Activated CD4-positive, alpha-beta T cell treated with anti-CD3 and anti-CD28 coated beads for 4 hours (primary cell): ENCODE data around the gene MIEF2.

Source experiments
- DNase-seq, 2 donors: peaks; one replicate each; pipeline ENCODE4 v3.0.0-alpha.2; 2020

MIEF2 gene

DNA sequence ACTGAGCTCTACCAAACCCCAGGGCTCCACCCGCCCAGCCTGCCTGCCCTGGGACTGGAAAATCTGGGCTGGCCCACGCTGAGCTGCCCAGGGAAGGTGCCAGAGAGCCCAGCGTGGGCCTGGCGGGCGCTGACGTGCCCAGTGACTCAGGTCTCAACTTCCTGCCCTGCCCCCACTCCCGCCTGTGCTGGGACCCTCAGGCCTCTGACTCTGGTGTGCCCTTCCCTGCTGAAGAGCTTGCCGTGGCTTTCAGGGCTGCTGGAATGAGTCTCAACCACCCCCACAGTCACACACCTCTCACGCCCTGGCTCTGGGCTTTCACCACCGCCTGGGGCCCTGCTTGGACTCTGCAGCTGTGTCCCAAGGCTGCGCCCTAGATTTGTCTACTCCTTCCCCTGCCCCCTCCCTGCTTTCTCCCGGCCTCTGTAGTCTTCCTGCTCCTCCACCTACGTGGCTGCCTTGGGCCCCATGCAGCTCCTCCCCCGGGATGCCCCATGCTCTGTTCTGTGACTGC lies 24.7 kb upstream of the MIEF2 start:
- no peak for DNase-seq

DNA sequence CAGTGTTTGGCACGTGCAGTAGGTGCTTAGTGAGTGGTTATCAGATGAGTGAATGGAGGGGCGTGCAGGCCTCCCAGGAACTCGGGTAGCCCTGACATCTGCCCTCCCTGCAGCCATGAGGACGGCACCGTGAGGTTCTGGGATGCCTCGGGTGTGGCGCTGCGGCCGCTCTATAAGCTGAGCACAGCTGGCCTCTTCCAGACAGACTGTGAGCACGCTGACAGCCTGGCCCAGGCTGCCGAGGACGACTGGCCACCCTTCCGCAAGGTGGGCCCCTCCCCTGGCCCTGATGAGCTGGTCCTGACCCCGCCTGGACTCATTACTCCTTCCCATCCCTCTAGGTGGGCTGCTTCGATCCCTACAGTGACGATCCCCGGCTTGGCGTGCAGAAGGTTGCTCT lies 24.0 kb upstream of the MIEF2 start:
- no peak for DNase-seq

DNA sequence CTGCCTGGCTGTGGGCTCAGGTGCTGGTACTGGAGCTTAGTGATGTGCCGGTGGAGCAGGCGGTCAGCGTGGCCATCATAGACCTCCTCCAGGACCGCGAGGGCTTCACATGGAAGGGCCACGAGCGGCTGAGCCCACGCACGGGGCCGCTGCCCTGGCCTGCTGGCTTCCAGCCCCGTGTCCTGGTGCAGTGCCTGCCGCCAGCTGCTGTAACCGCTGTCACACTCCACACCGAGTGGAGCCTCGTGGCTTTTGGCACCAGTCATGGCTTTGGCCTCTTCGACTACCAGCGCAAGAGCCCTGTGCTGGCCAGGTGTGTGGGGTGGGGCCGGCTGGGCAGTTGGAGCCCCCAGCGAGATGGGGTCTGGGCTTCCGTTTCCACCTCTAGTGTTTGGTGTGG lies 23.0 kb upstream of the MIEF2 start:
- no peak for DNase-seq

DNA sequence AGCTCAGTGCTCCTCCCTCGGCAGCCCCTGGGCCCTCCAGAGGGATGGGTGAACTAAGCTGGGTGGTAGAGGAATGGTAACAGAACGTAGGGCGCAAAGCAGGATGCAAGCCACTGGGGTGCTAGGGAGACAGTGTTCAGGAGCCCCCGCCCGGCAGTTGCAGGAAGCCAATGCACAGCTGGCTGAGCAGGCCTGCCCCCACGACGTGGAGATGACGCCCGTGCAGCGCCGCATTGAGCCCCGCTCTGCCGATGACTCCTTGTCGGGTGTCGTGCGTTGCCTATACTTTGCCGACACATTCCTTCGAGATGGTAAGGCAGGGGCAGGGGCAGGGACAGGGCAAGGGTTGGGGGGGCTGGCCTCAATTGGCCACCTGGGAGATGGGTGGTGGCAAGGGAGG lies 22.2 kb upstream of the MIEF2 start:
- DNase-seq, result no peak

DNA sequence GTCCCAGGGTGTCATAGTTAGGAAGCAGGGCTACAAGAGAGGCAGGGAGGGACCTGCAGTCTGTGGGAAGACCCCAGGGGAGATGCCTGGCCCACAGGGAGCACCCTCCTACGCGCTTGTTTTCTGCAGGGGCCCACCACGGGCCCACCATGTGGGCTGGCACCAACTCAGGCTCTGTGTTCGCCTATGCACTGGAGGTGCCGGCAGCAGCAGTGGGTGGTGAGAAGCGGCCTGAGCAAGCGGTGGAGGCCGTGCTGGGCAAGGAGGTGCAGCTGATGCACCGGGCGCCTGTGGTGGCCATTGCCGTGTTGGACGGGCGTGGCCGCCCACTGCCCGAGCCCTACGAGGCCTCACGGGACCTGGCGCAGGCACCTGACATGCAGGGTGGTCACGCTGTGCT lies 20.0 kb upstream of the MIEF2 start:
- no peak for DNase-seq

DNA sequence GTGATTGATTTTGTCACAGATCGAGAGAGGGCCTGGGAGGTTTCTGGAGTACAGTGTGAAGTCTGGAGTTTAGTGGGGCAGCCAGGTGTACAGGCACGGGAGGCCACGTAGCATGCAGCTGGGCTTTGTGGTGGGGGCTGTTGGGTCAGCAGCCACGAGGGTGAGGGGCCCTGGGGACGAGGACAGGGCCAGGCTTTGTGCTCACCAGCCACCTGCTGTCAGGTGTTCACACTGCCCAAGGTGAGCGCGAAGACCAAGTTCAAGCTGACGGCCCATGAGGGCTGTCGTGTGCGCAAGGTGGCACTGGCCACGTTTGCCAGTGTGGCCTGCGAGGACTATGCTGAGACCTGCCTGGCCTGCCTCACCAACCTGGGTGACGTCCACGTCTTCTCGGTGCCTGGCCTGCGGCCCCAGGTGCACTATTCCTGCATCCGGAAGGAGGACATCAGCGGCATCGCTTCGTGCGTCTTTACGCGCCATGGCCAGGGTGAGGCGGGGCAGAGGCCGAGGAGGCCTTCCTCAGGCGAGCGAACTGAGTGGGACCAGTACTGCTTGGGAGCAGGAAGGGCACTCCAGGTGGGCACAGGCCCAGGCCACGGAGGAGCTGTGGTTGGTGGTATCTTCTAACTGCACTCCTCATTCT lies 19.1 kb upstream of the MIEF2 start:
- DNase-seq, result no peak

DNA sequence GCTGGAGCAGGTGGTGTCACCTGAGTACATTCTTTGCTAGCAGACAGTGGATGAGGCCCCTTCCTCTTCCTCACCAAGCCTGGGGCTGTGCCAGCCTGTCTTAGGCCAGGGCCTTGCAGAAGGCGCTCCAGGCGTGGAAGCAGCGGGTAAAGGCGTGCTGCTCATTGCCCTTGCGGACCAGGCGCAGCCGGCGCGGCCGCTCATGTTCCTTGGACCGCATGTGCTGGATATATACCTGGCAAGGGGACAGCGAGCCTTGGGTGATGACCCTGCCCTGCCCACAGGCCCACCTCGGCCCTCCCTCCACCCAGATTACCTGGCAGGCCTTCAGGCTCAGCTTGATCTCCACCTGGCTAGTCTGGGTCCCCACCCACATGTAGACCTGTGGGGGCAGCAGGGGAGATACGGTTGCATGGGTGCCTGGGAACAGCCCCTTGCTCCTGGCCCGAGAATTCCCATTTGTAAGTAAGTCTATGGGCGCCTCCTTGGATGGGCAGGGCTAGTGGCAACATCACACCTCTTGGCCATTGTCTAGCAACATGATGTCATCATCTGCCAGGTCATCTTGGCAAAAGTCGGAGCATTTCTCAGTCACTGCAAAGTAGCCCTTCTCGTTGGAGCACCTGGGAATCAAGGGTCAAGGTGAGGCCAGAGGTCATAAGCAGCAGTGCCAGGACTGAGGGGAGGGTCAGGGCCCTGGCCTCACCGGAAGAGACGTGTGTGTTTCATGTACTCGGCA lies 15.3 kb upstream of the MIEF2 start:
- no peak for DNase-seq

DNA sequence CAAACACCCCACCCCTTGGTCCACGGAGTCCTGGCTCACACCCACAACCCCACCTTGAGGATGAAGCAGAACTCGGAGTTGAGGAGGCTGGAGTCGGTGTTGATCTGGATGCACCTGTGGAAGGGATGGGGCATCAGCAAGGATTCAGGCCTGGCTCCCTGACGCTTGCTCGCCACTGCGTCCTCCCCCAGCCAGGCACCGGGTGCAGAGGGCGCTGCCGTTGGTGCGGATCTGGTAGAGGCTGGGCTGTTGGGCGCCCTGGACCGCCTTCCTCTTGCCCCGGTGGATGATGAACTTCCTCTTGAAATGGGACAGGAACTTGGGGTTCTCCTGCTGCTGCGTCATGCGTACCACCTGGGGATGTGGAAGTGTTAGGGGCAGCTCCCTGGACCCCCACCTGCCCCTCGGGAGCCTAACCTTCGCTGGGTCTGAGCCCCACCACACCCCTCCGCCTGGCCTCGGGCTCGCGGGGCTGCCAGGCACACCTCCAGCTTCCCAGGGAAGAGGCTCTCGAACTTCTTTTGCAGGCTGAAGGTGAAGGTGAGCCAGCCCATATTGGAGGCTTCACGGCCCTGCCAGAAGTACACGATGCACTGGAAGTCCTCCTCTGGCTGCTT lies 14.2 kb upstream of the MIEF2 start:
- DNase-seq, result no peak

DNA sequence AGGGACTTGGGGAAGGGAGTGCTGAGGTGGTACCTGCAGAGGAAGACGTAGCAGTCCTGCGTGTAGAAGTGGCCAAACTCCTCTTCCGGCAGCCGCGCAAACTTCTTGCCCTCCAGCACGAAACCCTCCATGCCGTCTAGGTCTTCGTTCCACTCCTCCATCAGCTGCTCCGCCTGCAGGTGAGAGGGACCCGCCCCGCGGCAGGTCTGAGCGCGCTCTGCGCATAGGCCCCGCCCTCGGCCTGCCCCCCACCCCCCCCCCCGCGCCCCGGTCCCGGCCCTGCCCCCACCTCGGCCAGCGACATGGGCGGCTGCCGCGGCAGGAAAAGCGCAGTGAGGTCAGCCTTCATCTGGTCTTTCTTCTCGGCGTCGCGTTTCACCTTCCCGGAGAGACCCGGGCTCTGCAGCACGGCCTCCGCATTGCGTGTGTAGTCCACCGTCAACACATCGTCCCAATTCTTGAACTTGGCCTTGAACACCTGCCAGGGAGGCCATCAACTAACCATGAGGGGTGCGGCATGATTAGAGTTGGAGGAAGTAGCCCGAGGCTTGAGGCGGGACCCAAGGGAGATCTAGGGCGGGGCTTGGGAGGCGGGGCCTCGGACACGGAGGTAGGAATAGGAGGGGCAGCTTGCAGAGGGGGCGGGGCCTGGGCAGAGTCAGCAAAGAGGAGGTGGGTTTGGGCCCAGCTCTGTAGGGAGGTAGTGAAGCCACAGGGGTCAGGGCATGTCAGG lies 13.4 kb upstream of the MIEF2 start:
- DNase-seq, result no peak

DNA sequence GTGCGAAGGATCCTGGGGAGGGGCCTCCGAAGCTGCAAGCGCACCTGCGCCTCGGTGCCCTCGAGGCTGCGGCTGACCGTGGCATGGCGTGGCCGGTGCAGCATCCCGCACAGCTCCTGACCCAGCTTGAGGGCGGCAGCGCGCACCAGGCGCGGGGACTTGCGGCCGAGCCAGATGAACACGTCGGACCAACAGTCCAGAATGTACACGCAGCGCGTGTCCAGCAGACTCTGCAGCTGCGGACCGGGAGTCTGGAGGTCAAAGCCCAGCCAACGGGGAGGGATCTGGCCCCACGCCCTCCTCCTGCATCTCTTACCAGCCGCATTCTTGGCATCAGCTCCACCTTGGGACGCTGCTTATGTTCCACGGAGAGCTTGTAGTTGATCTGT lies 12.9 kb upstream of the MIEF2 start:
- no peak for DNase-seq

DNA sequence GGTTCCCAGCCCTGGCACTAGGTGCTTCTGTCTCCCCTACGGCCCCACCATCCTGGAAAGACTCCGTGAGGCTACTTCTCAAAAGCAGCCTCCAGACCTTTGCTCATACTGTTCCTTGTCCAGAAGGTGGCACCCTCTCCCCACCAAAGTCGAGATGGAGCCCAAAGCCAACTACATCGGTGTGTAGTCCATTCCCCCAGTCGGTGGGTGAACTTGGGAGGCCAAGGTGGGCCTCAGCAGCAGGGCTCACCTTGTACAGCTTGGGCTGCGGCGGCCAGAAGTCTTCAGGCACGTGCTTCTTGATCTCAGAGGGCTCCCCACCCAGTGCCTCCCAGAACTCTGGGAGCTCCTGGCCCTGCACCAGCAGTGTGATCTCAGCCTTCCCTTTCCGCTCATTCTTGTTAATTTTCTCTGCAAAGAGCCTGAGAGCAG lies 12.1 kb upstream of the MIEF2 start:
- peak; percentile 57 to 67 for DNase-seq

DNA sequence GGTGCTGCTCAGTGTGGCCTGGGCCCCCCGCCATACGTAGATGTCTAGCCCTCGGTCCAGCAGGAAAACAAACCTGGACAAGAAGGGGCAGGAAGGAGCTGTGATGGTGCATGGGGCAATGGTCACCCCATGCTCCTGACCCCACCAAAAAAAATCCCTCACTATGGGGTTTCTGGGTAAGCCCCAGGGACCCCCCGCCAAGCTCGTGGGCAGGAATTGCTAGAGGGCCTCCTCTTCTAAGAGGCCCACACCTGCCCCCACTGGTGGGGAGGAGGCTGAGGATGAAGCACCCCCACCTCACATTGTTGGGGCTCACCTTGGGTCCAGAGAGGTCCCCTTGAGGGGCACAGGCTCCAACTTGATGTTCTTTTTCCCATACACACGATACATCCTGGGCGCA lies 11.7 kb upstream of the MIEF2 start:
- DNase-seq, result no peak

DNA sequence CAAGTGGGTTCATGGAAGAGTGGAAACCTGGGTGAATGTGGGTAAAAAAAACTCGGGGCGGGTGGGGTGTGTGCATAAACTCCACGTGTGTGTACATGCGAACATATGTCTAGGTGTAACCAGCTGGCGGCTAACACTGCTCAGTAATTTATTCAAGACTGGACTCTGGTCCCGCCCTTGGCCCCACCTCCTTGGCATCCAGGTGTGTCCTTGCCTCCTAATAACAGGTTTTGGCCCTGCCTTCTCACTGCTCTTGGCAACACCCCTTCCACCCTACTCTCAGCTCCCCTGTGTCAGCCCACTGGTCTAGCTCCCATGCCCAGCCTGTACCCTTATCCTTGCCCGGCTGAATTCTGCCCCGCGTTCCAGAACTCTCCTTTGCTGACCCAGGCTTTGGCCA lies 10.2 kb upstream of the MIEF2 start:
- DNase-seq, result no peak

DNA sequence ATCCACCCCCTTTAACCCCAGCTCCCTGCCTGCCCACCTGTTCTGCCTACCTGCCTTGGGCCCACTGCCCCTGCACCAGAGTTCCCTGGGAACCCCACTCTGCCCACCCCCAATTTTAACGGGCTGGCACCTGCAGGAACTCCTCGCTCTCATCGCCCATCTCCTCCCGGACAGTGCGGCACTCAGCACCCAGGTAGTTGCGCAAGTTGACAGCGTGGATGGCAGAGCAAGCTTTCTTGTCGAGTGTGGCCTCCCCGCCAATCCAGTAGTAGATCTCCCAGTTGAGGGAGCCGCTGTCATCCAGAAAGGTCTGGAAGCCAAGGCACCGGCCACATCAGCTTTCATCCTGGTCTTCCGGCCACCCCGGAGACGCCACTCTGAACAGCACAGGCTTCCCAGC lies 9.8 kb upstream of the MIEF2 start:
- no peak for DNase-seq

DNA sequence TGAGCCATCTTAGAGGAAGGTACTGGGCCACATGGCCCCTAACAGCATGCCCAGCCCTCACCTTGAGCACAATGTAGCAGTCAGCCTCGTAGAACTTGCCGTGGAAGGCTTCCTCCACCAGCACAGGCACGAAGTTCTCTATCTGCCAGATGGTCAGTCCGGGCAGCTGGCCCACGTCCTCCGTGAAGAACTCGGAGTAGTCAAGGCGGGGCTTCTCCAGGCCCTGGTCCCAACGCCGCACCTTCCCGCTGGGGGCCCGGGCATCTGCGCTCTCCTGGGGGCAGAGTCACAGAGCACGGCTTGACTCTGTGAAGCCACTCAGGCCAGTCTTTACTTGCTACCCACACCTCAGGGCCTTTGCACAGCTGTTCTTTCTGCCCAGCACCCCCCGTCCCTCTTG lies 9.3 kb upstream of the MIEF2 start:
- no peak for DNase-seq

DNA sequence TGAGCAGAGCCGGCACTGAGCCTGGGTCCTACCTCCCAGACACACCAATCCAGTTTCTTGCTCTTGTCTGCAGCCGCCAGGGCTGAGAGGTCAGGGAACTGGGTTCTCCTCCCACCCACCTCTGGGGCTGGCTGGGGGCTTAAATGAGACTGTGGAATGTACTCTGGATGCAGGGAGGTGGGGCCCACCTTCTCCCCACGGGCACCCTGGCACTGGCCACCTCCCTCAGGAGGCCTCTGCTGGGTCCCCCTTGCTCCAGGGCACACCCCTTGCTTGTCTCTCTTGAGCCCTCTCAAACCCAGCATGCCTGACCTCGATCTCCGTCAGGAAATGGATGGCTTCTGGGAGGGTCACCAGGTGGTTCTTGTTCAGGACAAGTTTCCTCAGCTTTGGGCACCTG lies 8.3 kb upstream of the MIEF2 start:
- DNase-seq, result no peak

DNA sequence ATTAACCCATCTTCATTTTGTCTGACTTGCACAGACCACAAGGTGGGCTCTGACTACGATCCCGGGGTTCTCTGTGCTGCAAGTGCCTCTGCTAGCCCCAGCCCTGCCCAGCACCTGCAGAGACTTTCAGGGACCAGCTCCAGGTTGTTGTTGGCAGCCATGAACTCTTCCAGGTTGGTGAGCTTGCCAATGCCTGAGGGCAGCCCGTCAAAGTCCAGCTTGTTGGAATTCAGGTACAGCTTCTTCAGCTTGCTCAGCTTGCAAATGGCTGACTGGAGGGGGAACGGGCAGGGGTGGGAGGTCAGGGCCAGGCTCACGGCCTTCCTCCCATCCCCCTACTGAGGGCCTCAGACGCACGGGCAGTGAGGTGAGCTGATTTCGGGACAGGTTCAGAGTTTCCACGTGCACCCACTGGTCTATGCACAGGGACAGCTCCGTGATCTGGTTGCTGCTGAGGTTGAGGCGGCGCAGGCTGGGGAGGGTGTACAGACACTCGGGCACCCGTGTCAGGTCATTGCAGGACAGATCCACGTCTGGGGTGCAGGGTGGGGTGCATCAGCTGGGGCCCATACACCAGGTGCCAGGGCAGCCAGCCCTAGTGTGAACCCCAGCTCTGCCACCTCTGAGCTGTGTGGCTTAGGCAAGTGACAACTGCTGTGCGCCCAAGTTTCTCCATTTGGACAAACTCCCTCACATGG lies 7.1 kb upstream of the MIEF2 start:
- DNase-seq, result no peak

DNA sequence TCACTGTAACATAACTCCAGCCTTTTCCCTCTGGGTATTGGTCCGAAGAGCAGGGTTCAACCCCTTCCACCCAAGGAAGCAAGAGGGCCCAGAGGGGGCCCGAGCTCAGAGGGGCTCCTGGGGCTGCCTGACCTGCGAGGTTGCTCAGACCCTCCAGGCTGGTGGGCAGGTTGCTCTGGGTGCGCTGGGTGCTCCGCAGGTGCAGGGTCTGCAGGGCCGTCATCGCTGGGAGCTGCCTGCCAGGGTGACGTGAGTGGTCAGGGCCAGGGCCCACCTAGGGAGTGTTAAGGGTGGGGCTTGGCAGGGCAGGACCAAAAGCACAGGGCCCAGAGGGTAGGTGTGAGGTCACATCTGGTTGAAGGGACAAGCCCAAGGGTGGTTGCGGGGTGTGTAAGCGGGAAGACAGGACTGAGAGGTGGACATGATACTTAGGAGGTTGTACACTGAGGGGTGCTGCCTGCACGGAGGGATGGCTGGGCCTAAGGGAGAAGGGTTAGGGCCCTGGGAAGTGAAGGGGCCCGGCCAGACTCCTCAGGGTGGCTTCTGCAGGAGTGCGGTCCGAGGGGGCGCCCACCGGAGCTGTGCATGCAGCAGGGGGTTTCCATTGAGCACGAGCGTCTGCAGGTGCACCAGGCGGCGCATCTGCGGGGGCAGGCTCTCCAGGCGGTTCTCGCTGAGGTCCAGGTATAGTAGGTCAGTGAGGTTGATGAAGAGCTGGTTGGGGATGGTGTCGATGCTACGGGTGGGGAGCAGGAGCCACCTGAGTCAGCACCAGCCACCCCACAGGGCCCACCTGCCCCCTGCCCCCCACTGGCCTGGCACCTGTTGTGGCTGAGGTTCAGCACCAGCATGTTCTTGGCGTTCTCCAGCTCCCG lies 6.3 kb upstream of the MIEF2 start:
- DNase-seq, result no peak

DNA sequence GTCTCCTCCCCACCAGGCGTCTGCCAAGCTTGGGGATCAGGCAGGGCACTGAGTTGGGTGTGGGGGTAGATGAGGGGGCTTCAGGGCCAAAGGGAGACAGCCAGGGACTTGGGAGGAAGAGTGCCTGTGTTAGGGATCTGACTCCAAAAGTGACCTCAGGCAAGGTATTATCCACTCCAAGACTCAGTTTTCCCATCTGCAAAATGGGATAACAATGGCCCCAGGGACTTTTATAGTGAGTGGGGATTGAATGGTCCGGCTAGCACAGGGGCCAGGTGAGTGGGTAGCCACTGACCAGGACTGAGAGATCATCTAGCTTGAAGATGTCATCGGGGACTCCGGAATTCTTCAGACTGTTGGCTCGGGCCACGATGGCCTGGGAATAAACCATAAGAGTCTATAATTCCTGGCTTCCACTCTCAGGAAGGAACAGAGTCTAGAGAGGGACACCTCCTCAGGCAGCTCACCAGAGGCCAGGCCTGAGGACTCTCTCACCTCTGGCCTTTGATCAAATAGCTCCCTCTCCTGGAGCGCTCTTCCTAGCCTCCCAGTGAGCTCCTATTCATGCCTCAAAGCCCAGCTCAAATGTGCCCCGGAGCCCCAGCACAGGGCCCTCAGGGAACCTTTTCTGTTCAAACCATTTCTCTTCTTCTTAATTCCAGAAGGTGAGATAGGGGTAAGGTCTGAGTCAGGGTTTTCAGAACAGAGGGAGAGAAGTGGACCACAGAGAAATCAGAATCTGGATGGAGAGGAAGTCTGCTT lies 5.4 kb upstream of the MIEF2 start:
- DNase-seq, result no peak

DNA sequence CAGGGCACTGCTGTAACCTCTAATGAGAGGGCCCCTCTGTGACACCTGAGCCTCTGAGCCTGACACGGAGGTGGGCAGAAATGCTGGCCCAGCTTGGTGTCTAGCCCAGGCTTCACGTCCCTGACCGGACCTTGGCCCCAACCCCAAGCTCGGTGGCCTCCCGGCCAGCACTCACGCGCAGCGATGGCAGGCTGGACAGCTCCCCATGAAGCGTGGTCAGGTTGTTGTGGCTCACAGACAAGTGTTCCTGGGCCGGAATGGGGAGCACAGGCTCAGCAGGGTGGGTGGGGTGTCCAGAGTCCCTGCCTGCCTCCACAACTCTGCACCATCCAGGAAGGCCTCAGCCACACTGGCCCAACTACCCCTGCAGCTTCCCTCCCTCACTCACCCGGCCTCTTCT lies 4.1 kb upstream of the MIEF2 start:
- DNase-seq, result no peak

DNA sequence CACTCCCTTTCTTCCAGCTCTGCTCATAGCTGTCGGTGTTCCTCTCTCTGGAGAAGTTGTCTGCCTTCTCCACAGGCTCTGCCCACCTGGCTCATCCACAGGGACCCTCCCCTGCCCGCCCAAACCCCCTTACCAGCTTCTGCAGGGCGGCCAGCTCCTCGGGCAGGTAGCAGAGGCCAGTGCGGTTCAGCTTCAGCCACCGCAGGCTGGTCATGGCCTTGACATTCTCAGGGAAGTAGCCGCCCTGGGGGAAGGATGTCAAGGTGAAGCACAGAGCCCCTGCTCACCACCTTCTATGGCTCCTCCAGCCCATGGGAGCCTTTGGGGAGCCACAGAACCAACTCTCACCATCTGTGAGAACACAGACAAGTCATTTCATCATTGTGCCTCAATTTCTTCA lies 3.7 kb upstream of the MIEF2 start:
- DNase-seq, result no peak
